Glomerular visceral epithelial cell (primary cell): Measurements from ENCODE around the gene KCNH1.
A peak's percentile ranks its signal among the peaks of the same experiment; 100 is the strongest.

Experiments used
- DNase-seq: peaks from one replicate; pipeline ENCODE4 v3.0.0-alpha.2; 2016; ENCODE audit errors: extremely low spot score

Gene KCNH1

DNA sequence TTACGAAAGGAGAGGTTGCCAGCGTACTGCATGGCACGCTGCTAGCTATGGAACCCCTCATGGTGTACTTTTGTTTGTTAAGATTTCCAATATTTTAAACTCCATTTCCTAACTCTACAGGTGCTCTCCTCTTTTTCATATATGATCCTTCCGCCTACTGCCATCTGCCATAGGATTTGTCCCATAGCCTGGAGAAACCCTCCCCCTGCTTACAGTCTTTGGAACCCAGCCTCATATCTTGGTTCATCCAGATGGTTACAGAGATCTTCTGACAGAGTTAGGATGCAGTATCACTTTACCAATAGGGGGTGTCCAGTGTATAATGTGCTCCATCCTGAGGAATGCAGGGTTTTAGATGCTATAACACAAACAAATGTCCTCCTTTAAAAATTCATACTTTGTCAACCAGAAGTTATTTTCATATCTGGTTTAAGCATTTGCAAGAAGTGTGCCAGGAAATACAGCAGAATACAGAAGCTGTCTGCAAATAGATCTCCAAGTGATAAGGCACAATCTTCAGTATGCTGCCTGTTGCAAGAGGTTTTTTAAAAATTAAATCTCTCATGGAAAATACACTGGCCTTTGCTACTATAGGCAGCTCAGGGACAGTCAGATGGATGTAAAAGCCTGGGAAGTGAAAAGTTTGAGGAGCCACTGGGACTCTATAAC lies 377.8 kb downstream of the KCNH1 start:
- no peak for DNase-seq

- no peak for DNase-seq
Measured at GRCh38 chr1:210754878-210755665, 378.9 kb downstream of the KCNH1 start.

DNA sequence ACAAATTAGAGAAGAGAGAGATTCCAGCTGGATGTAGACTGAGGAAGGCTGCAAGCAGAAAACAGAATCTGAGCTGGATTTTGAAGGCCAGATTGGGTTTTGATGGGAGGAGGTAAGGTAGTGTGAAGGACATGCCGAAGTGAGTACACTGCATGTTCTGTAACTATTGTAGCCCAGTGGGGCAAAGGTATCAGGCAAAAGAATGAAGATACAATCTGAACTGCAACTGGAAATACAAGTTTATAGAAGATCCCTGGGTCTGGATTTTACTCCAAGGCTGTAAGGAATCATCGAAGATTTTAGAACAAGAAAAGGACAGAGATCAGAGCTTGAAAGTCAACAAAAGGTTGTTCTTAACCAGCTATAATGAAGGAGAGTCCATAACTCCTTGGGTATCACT lies 382.0 kb downstream of the KCNH1 start:
- DNase-seq: no peak

GRCh38 chr1:210750468-210750867 lies 383.5 kb downstream of the KCNH1 start:
- DNase-seq: no peak

DNA sequence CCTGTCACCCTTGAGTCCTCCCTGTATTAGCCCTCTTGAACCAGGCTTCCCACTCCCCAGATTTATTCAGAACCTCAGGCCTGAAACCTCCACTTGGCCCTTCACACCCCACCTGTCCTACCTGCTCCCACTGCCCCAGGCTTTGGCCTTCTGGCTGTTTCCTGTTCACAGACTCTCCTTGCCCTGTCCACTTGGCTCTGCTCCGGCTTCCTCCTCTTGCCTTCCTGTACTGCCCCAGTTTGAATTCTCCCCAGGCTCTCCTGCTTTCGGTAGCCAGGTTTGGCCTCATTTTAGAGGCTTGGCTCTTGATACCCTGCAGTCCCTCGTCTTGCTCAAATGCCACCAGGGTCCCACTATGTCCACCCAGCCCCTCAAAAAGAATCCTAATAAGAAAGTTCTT lies 385.2 kb downstream of the KCNH1 start:
- no peak for DNase-seq

GRCh38 chr1:210747890-210748289 lies 386.1 kb downstream of the KCNH1 start:
- DNase-seq: no peak

GRCh38 chr1:210747112-210747511 lies 386.8 kb downstream of the KCNH1 start:
- DNase-seq: no peak

DNA sequence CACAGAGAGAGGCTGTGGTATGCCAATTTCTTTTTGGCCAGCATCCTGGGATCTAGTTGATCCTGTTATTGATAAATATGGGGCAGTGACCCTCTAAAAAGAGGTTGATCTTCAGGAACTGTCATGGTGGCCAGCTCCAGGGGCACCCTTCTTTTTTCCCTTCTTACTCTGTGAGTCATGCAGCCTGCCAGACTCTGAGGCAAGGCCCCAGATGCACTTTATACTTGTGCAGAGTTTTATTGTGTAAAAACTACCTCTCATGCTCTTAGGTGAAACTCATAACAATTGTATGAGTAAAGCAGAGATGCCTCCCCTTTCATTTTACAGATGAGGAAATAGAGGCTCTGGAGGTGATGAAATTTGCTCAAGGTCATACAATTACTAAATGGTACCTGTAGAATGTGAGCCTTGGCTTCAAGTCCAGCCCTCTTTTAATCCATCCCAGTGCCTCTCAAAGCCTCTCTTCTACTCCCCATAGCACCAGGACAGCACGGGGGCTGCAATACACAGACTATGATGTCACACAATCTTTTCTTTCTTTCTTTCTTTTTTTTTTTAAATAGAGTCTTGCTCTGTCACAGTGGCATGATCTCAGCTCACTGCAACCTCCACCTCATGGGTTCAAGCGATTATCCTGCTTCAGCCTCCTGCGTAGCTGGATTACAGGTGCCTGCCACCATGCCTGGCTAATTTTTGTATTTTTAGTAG lies 387.8 kb downstream of the KCNH1 start:
- DNase-seq: peak; percentile 8

- DNase-seq: no peak
Measured at GRCh38 chr1:210743038-210743437, 390.9 kb downstream of the KCNH1 start.

GRCh38 chr1:210741564-210741963 lies 392.4 kb downstream of the KCNH1 start:
- no peak for DNase-seq

DNA sequence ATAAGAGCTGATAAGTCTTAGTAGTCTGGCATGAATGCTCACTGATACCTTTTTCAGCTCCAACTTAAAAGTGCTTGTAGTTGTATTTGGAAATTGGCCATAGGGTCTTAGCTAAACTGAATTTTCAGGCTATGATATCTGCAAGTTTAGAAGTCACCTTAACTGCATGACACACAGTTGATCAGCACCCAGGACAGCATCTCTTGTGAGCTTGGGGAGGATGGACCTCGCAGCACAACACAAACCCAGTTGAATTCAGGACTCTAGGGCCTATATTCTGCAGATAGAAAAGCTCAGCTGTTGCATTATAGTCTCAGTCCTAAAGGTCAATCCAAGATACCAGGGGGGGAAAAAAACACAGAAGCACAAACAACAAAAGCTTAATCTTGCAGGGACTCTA lies 394.3 kb downstream of the KCNH1 start:
- DNase-seq: no peak

- no peak for DNase-seq
Measured at GRCh38 chr1:210738256-210738655, 395.7 kb downstream of the KCNH1 start.

DNA sequence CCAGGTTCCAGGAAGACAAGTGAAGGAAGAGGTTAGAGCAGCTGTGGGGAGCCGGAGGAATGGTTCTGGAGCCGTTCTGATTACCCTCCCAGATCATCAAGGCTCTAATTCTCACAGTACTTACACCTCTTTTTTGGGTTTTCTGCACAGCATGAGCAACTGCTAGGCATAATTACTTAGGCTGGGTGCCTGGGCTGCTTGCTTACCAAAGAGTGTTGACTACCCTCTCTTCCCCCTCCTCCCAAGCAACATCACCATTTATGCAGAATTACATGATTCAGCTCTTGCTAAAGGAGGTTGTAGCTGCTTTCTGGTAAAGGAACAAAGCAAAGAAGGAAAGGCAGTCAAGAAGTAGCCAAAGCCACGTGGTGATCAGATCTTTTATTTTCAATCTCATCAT lies 397.2 kb downstream of the KCNH1 start:
- no peak for DNase-seq

GRCh38 chr1:210731597-210731996 lies 402.4 kb downstream of the KCNH1 start:
- no peak for DNase-seq

GRCh38 chr1:210731193-210731592 lies 402.8 kb downstream of the KCNH1 start:
- DNase-seq: no peak

- DNase-seq: no peak
Measured at GRCh38 chr1:210730023-210730422, 403.9 kb downstream of the KCNH1 start.

DNA sequence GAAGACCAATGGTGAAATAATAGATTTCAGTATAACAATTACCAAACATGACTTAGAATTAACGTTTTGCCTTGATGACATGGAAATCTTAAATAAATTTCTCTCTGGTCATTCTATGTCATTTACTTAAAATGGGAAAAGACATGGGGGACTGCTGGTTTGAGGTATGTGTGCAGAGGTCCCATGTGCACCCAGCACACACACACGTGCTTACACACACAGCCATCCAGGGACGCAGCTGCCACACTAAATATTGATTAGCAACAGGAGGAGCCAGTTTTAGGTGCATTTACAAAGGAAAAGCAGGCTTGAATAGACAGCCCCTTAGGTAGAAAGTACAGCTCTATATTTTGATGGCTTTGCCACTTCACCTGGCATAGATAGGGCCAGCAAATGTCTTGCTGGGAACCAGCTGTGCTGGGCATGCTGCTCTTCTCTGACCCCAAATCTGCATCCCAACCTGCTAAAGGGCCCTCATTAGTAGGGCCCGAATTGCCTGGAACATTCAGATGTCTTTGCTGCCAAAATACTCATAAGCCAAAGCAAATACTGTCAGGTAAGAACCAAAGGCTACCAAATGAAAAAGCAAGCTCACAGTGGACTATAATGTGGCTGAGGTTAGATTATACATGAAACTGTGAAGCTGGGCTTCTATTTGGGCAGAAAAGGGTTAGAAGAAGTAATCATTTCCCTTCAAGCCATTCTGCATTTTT lies 405.4 kb downstream of the KCNH1 start:
- no peak for DNase-seq

DNA sequence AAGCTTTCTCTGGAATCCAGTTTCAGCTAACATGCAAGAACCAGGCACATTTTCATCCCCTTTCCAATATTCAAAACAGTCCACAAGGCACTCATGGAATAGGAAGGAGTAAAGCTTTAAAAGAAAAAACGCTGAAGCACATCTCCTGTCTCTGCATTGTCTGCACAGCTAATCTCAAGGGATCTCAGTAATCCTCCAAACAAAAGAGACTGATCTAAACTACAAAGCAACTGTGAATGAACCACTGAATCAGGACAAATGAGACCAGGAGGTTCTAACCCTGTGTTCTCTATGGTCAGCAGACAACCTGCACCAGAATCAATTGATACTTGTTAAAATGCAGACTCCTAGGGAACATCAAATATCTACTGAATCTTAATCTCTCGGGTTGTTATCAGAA lies 406.2 kb downstream of the KCNH1 start:
- no peak for DNase-seq

- DNase-seq: peak; percentile 44
Measured at GRCh38 chr1:210726621-210727020, 407.3 kb downstream of the KCNH1 start.

DNA sequence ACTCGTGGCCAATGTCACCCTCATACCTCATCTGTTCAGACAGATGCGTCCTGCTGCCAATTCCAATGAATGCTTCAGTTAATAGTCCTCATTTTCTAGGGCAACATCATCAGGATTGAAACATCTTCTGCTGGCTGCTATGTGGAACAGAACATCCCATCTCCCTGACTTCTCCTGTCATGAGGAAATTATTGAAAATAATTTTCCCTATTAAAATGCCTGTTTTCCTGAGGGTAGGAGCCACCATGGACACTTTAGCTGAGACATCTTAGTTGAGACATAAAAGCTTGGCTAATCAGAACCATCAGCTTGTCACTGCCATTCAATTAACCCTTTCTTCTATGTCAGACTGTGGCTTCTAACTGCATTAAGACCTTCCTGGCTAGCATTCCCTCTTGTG lies 409.2 kb downstream of the KCNH1 start:
- no peak for DNase-seq

- no peak for DNase-seq
Measured at GRCh38 chr1:210723646-210724045, 410.3 kb downstream of the KCNH1 start.

DNA sequence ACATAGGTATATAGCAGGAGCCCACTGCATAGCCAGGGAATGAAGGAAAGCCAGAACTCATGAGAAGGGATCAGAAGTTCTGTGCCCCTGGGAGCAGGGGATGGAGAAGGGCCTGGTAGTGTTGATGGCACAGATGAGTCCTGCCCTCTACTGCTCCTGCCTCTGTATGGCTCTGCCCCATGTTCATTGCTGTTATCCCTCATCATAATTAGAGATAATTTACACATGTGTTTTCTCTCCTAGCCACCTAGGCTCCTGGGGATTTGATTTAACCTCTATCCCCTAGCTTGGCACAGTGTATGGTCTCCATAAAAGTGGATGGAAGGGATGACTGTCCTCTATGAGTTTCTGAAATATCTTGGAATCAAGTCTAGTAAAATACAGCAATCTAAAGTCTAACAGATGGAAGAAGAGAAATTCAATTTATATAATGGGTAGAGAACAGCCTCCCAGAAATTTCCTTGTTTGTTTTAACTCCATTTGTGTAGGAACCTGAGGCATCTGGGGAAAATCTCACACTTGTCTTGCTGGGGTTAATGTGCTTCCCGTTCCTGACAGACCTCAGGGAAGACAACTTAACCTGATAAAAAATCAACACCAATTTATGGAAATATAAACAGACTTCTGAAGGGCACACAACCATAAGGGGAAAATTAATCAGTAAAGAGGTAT lies 411.4 kb downstream of the KCNH1 start:
- DNase-seq: no peak
